OCI-LY7 (cell line): ENCODE measurements around the gene CAPN5. TPM values are rescaled to one million over a fixed set of nuclear protein-coding genes. Genes with fewer than 3 reads are reported as not detected.

Experiments
- BruUV-seq: library from RNA; stranded (reverse); fragments of 400-500 nt; replicated peaks from 2 replicates; lab custom pipeline; 2021; lab: Mats Ljungman, UMichigan
- CTCF ChIA-PET: fragments of 300-600 bp; sonication (Branson Sonifier 250); formaldehyde crosslinking; loops from one replicate; lab custom pipeline; 2022; ENCODE audit warnings: antibody characterized with exemption; ENCODE audit not compliant: unreplicated experiment; lab: Charles Lee
- POLR2A ChIA-PET: fragments of 300-600 bp; sonication (Branson Sonifier 250); formaldehyde crosslinking; loops from one replicate; lab custom pipeline; 2022; ENCODE audit warnings: antibody characterized with exemption; lab: Charles Lee
- DNase-seq: peaks from one replicate; pipeline ENCODE4 v3.0.0-alpha.2; 2015; ENCODE audit warnings: low spot score
- H2AFZ ChIP-seq: fragments of 200-600 bp; sonication (generic), shearing (Covaris generic); 2 replicates; pipeline ENCODE4 v1.6.1; 2014; ENCODE audit warnings: mild to moderate bottlenecking, antibody characterized with exemption, low read length, moderate library complexity
- H3K27ac ChIP-seq: fragments of 200-600 bp; sonication (generic); 2 replicates; pipeline ENCODE4 v1.5.1; 2014; ENCODE audit warnings: mixed run types, low read depth, mild to moderate bottlenecking, moderate library complexity, low read length, inconsistent platforms; ENCODE audit not compliant: poor library complexity, severe bottlenecking
- H3K36me3 ChIP-seq: fragments of 200-600 bp; sonication (generic); 2 replicates; pipeline ENCODE4 v1.6.1; 2014; ENCODE audit warnings: mild to moderate bottlenecking, antibody characterized with exemption, low read length, moderate library complexity, mixed read lengths; ENCODE audit not compliant: insufficient read depth
- H3K4me1 ChIP-seq: fragments of 200-600 bp; sonication (generic); 2 replicates; pipeline ENCODE4 v1.5.1; 2014; ENCODE audit warnings: mild to moderate bottlenecking, low read length; ENCODE audit not compliant: insufficient read depth, poor library complexity, severe bottlenecking
- H3K4me2 ChIP-seq: fragments of 200-600 bp; sonication (generic); 2 replicates; pipeline ENCODE4 v1.6.1; 2014; ENCODE audit warnings: mild to moderate bottlenecking, low read length
- H3K4me3 ChIP-seq: fragments of 200-600 bp; sonication (generic); 2 replicates; pipeline ENCODE4 v1.5.1; 2014; ENCODE audit warnings: mild to moderate bottlenecking, low read depth, low read length; ENCODE audit not compliant: poor library complexity, severe bottlenecking
- H3K79me2 ChIP-seq: fragments of 200-600 bp; sonication (generic); 2 replicates; pipeline ENCODE4 v1.6.1; 2016; ENCODE audit warnings: low read depth, mild to moderate bottlenecking, low read length, moderate library complexity, mixed read lengths; ENCODE audit not compliant: insufficient read depth
- H3K9me2 ChIP-seq: fragments of 200-600 bp; sonication (generic); 2 replicates; pipeline ENCODE4 v1.6.1; 2016; ENCODE audit warnings: mild to moderate bottlenecking, low read length, mixed read lengths; ENCODE audit not compliant: insufficient read depth
- H3K9me3 ChIP-seq: fragments of 200-600 bp; sonication (generic); 2 replicates; pipeline ENCODE4 v1.6.1; 2014; ENCODE audit warnings: mild to moderate bottlenecking, mixed run types, low read length, mixed read lengths
- H4K20me1 ChIP-seq: fragments of 200-600 bp; sonication (generic); 2 replicates; pipeline ENCODE4 v1.6.1; 2014; ENCODE audit warnings: mild to moderate bottlenecking, antibody characterized with exemption, low read length, moderate library complexity, mixed read lengths; ENCODE audit not compliant: insufficient read depth
- EZH2phosphoT487 ChIP-seq: fragments of 200-600 bp; sonication (generic); IDR thresholded peaks from 2 replicates; pipeline ENCODE4 v1.6.1; 2018; ENCODE audit warnings: low read depth, borderline replicate concordance, mild to moderate bottlenecking, mixed run types, antibody characterized with exemption, low read length, moderate library complexity, mixed read lengths
- intact Hi-C: fragments of 100-400 bp; cut with micrococcal nuclease; formaldehyde crosslinking; loops from one replicate; pipeline ENCODE4 v1.10.0; 2022; ENCODE audit not compliant: unreplicated experiment
- total RNA-seq, 2 experiments: library from RNA; depleted of rRNA in 1 of 2; stranded (reverse); fragments of >200 nt in 1 of 2; shearing (Covaris generic) in 1 of 2; gene quantifications; 2 replicates each; pipeline ENCODE4 v1.2.3, GENCODE V29; 2014 to 2022
- TF ChIP-seq, protein P1 (sequence below): fragments of 200-600 bp; sonication (generic); conservative IDR thresholded peaks from 2 replicates; pipeline ENCODE4 v1.5.1; 2014; ENCODE audit warnings: mild to moderate bottlenecking, antibody characterized with exemption, low read length, moderate library complexity, mixed read lengths

Gene CAPN5
- total RNA-seq, 2 experiments from 2014 or later, result 1.4 to 1.5 TPM

- no peak overlapping the region for H2AFZ ChIP-seq
- no peaks in the 10 kb centered on the region for H4K20me1 ChIP-seq
- intact Hi-C loops, result loop anchor here (5.0 kb wide), 1 partner anchor 117 kb away; no protein-coding TSS in a partner anchor
- no peak overlapping the region for H3K4me2 ChIP-seq
- no peak for TF ChIP-seq EZH2phosphoT487
- TF ChIP-seq, protein P1, sequence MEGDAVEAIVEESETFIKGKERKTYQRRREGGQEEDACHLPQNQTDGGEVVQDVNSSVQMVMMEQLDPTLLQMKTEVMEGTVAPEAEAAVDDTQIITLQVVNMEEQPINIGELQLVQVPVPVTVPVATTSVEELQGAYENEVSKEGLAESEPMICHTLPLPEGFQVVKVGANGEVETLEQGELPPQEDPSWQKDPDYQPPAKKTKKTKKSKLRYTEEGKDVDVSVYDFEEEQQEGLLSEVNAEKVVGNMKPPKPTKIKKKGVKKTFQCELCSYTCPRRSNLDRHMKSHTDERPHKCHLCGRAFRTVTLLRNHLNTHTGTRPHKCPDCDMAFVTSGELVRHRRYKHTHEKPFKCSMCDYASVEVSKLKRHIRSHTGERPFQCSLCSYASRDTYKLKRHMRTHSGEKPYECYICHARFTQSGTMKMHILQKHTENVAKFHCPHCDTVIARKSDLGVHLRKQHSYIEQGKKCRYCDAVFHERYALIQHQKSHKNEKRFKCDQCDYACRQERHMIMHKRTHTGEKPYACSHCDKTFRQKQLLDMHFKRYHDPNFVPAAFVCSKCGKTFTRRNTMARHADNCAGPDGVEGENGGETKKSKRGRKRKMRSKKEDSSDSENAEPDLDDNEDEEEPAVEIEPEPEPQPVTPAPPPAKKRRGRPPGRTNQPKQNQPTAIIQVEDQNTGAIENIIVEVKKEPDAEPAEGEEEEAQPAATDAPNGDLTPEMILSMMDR, result no peak
- no peaks in the 10 kb centered on the region for H3K36me3 ChIP-seq
- H3K79me2 ChIP-seq, result no peaks in the 10 kb centered on the region
- H3K9me3 ChIP-seq, result no peaks in the 10 kb centered on the region
- no peak overlapping the region for H3K27ac ChIP-seq
- CTCF ChIA-PET, result no interaction called here
- BruUV-seq, result no TSS peak
- POLR2A ChIA-PET, result interaction anchor here (0.7 kb wide), 1 partner anchor 678 kb away, joined by 3 read pairs; no protein-coding TSS in a partner anchor
- no peaks in the 10 kb centered on the region for H3K4me1 ChIP-seq
- DNase-seq, result no peak
- no peaks in the 10 kb centered on the region for H3K9me2 ChIP-seq
- H3K4me3 ChIP-seq, result no peak overlapping the region
Measured at GRCh38 chr11:77038825-77039326, 27.9 kb upstream of the CAPN5 start.

DNA sequence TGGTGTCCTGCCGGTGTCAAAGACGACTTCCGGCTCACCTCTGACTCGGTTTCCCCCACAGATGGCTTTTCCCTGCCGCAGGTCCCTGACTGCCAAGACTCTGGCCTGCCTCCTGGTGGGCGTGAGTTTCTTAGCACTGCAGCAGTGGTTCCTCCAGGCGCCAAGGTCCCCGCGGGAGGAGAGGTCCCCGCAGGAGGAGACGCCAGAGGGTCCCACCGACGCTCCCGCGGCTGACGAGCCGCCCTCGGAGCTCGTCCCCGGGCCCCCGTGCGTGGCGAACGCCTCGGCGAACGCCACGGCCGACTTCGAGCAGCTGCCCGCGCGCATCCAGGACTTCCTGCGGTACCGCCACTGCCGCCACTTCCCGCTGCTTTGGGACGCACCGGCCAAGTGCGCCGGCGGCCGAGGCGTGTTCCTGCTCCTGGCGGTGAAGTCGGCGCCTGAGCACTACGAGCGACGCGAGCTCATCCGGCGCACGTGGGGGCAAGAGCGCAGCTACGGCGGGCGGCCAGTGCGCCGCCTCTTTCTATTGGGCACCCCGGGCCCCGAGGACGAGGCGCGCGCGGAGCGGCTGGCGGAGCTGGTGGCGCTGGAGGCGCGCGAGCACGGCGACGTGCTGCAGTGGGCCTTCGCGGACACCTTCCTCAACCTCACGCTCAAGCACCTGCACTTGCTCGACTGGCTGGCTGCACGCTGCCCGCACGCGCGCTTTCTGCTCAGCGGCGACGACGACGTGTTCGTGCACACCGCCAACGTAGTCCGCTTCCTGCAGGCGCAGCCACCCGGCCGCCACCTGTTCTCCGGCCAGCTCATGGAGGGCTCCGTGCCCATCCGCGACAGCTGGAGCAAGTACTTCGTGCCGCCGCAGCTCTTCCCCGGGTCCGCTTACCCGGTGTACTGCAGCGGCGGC is 27.0 kb upstream of the CAPN5 start:
- Histone ChIP-seq H3K9me2 (no peaks in the 10 kb centered on the region), H3K4me3 (no peak overlapping the region), H4K20me1 (no peaks in the 10 kb centered on the region), H2AFZ (no peak overlapping the region), H3K36me3 (no peaks in the 10 kb centered on the region), H3K4me1 (no peaks in the 10 kb centered on the region), H3K4me2 (no peak overlapping the region), H3K27ac (no peak overlapping the region), H3K79me2 (no peaks in the 10 kb centered on the region), H3K9me3 (no peaks in the 10 kb centered on the region)
- TF ChIP-seq, protein P1, result no peak
- no peak for TF ChIP-seq EZH2phosphoT487
- no TSS peak for BruUV-seq
- POLR2A ChIA-PET, result interaction anchor here (0.6 kb wide), 1 partner anchor 56 kb away, joined by 3 read pairs; no protein-coding TSS in a partner anchor
- CTCF ChIA-PET, result no interaction called here
- intact Hi-C loops, result loop anchor here (5.0 kb wide), 1 partner anchor 117 kb away; no protein-coding TSS in a partner anchor
- no peak for DNase-seq

GRCh38 chr11:77040401-77040777 is 26.4 kb upstream of the CAPN5 start:
- CTCF ChIA-PET, result no interaction called here
- POLR2A ChIA-PET, result interaction anchor here (0.6 kb wide), 1 partner anchor 55 kb away, joined by 3 read pairs; no protein-coding TSS in a partner anchor

More at GRCh38 chr11:77040401-77040777, 26.4 kb upstream of the CAPN5 start:
- no peak overlapping the region for H2AFZ ChIP-seq
- no TSS peak for BruUV-seq
- H3K9me2 ChIP-seq, result no peaks in the 10 kb centered on the region
- intact Hi-C loops, result no loop called here
- no peak overlapping the region for H3K4me2 ChIP-seq
- no peaks in the 10 kb centered on the region for H3K79me2 ChIP-seq
- H4K20me1 ChIP-seq, result no peaks in the 10 kb centered on the region
- H3K4me1 ChIP-seq, result no peaks in the 10 kb centered on the region
- H3K4me3 ChIP-seq, result no peak overlapping the region
- no peak for DNase-seq
- H3K27ac ChIP-seq, result no peak overlapping the region
- TF ChIP-seq, protein P1, result no peak
- TF ChIP-seq EZH2phosphoT487, result no peak
- H3K36me3 ChIP-seq, result no peaks in the 10 kb centered on the region
- H3K9me3 ChIP-seq, result no peaks in the 10 kb centered on the region
